Lung (tissue), 12 donors: ENCODE results near the gene PDCD4. TPM values are rescaled to one million over a fixed set of nuclear protein-coding genes. Genes with fewer than 3 reads are reported as not detected.

Experiments
- ATAC-seq: fragments of 200-7000 bp; cut with Tn5 transposase; one replicate; pipeline ENCODE4 v1.9.1; 2020; ENCODE audit warnings: moderate number of reproducible peaks; ENCODE audit not compliant: insufficient read depth, low FRiP score
- DNase-seq, 3 donors: peaks; one replicate each; pipeline ENCODE4 v3.0.0-alpha.2; 2013 to 2017
- H3K27ac ChIP-seq, 2 donors: one replicate each; pipeline ENCODE4 v1.5.1; 2013; ENCODE audit warnings: mild to moderate bottlenecking in 2 of 2, moderate library complexity in 2 of 2, control low read depth in 1 of 2, inconsistent platforms in 1 of 2, low read depth in 1 of 2, low read length in 1 of 2
- H3K27me3 ChIP-seq, 3 donors: one replicate each; pipeline ENCODE4 v1.5.1; 2013; ENCODE audit warnings: low read length in 2 of 3; ENCODE audit not compliant: control insufficient read depth in 3 of 3, insufficient read depth in 3 of 3
- H3K36me3 ChIP-seq, 4 donors: one replicate each; pipeline ENCODE4 v1.5.1; 2013; ENCODE audit warnings: low read length in 4 of 4, mild to moderate bottlenecking in 1 of 4, moderate library complexity in 1 of 4; ENCODE audit not compliant: control insufficient read depth in 4 of 4, insufficient read depth in 4 of 4
- H3K4me1 ChIP-seq, 5 donors: one replicate each; pipeline ENCODE4 v1.5.1; 2013; ENCODE audit warnings: low read length in 5 of 5, mild to moderate bottlenecking in 2 of 5, moderate library complexity in 1 of 5; ENCODE audit not compliant: control insufficient read depth in 5 of 5, insufficient read depth in 5 of 5
- H3K4me3 ChIP-seq: one replicate; pipeline ENCODE4 v1.5.1; 2013; ENCODE audit warnings: mild to moderate bottlenecking, control low read depth, moderate library complexity
- H3K9ac ChIP-seq, 2 donors: one replicate each; pipeline ENCODE4 v1.5.1; 2013; ENCODE audit warnings: low read length in 2 of 2, control low read depth in 1 of 2; ENCODE audit not compliant: insufficient read depth in 1 of 2
- H3K9me3 ChIP-seq, 4 donors: one replicate each; pipeline ENCODE4 v1.5.1; 2013; ENCODE audit warnings: low read length in 3 of 4, mild to moderate bottlenecking in 1 of 4, moderate library complexity in 1 of 4; ENCODE audit not compliant: control insufficient read depth in 4 of 4, insufficient read depth in 3 of 4
- CTCF ChIP-seq: IDR thresholded peaks from 2 replicates; pipeline ENCODE4 v1.5.1; 2012; ENCODE audit warnings: mild to moderate bottlenecking; ENCODE audit errors: control extremely low read depth, extremely low read depth
- WGBS, 2 donors: extraction: QIAGEN DNeasy Blood & Tissue Kit; methylation state at CpG; one replicate each; pipeline ENCODE4 v1.1.7; 2013; 5-methylcytosine and 5-hydroxymethylcytosine counted together
- polyA plus RNA-seq, 2 donors: library from polyadenylated mRNA; stranded (reverse); fragments of 200-250 nt; gene quantifications; one replicate each; pipeline ENCODE4 v1.2.1, GENCODE V29; 2013
- total RNA-seq, 2 donors: library from RNA; depleted of rRNA in 1 of 2; stranded (reverse); fragments of >200 nt in 1 of 2; gene quantifications; one replicate each; pipeline ENCODE4 v1.2.1, GENCODE V29; 2014 to 2021
- donor health status: control.
- donor health status: control.
- donor health status: Bipolar disorder and iron deficiency.
- donor health status: healthy.
- donor health status: DM: yes; HTN: yes; CAD: no.

PDCD4 gene
- total and polyA plus RNA-seq, 4 donors = 26.7 to 186 (median 33.5) TPM

GRCh38 chr10:110927461-110927860, 55.7 kb downstream of the PDCD4 start:
- no peaks in the 10 kb centered on the region for H3K9me3 ChIP-seq
- peaks cover 0 to 14% (median 0%) of the 10 kb centered on the region in 5 donors for H3K4me1 ChIP-seq
- no peak for TF ChIP-seq CTCF
- no peaks in the 10 kb centered on the region for H3K27me3 ChIP-seq
- H3K4me3 ChIP-seq = no peak overlapping the region
- H3K27ac ChIP-seq = no peak overlapping the region
- no peak for DNase-seq
- no peak overlapping the region for H3K9ac ChIP-seq
- 94 to 95% methylated on average over 2 of the region's 2 CpGs for WGBS, 2 donors
- H3K36me3 ChIP-seq = no peaks in the 10 kb centered on the region
- ATAC-seq = no peak

GRCh38 chr10:110931769-110932381, 60.1 kb downstream of the PDCD4 start:
- Histone ChIP-seq H3K27ac (peak overlapping the region in 1 of 2 donors; percentile 33), H3K36me3 (no peaks in the 10 kb centered on the region), H3K9ac (no peak overlapping the region), H3K4me1 (peaks cover 0 to 14% (median 0%) of the 10 kb centered on the region in 5 donors), H3K9me3 (no peaks in the 10 kb centered on the region), H3K4me3 (no peak overlapping the region), H3K27me3 (no peaks in the 10 kb centered on the region)
- WGBS, 2 donors = 31 to 38% methylated on average over 1 of the region's 1 CpG
- DNase-seq (no peak), ATAC-seq (no peak)
- TF ChIP-seq CTCF = no peak

- whole genome bisulfite sequencing, 2 donors = 58 to 75% methylated on average over 1 of the region's 1 CpG
- H3K4me1 ChIP-seq = peaks cover 0 to 14% (median 0%) of the 10 kb centered on the region in 5 donors
- TF ChIP-seq CTCF = no peak
These were observed 60.9 kb downstream of the PDCD4 start for GRCh38 chr10:110932505-110933180.

More at GRCh38 chr10:110932505-110933180, 60.9 kb downstream of the PDCD4 start:
- Histone ChIP-seq H3K9me3 (no peaks in the 10 kb centered on the region), H3K27ac (no peak overlapping the region), H3K4me3 (no peak overlapping the region), H3K9ac (no peak overlapping the region), H3K27me3 (no peaks in the 10 kb centered on the region), H3K36me3 (no peaks in the 10 kb centered on the region)
- ATAC-seq (no peak), DNase-seq (no peak)
